SK-N-SH (cell line): ENCODE measurements around the gene CA4. TPM values are rescaled to one million over a fixed set of nuclear protein-coding genes. Genes with fewer than 3 reads are reported as not detected.

ENCODE experiments used
- CTCF ChIA-PET: fragments of 300-600, 350-600 bp; formaldehyde crosslinking; extraction: SDS; loops from one replicate; lab custom pipeline; 2021; lab: Yijun Ruan, JAX
- POLR2A ChIA-PET: fragments of 350-600 bp; sonication (Branson Sonifier 250); formaldehyde crosslinking; extraction: SDS; loops from one replicate; lab custom pipeline; 2020; ENCODE audit warnings: antibody characterized with exemption, inconsistent platforms; lab: Yijun Ruan, JAX
- DNase-seq: peaks from one replicate; pipeline ENCODE4 v3.0.0; 2012
- H2AFZ ChIP-seq: fragments of 200-600 bp; sonication (generic); 2 replicates; pipeline ENCODE4 v1.8.1; 2016; ENCODE audit warnings: antibody characterized with exemption, mild to moderate bottlenecking, low read depth
- H3F3A ChIP-seq: fragments of 200-600 bp; sonication (generic); replicated peaks from 2 replicates; pipeline ENCODE3; 2016; ENCODE audit warnings: antibody characterized with exemption, mild to moderate bottlenecking; ENCODE audit not compliant: insufficient read depth
- H3K27ac ChIP-seq, 2 experiments: fragments of 200-500 bp in 1 of 2; fragments of 200-600 bp in 1 of 2; sonication (Bioruptor generic) in 1 of 2; sonication (generic), shearing (Covaris generic) in 1 of 2; 2 replicates each; pipeline versions ENCODE4 v1.5.1 to v1.6.1; 2014 to 2016; ENCODE audit warnings: low read depth in 2 of 2, inconsistent platforms in 1 of 2, low read length in 1 of 2, mild to moderate bottlenecking in 1 of 2, mixed read lengths in 1 of 2
- H3K27me3 ChIP-seq: fragments of 200-600 bp; sonication (generic), shearing (Covaris generic); 2 replicates; pipeline ENCODE4 v1.6.1; 2016; ENCODE audit warnings: mixed run types; ENCODE audit not compliant: insufficient read depth
- H3K36me3 ChIP-seq, 2 experiments: fragments of 200-500 bp in 1 of 2; fragments of 200-600 bp in 1 of 2; sonication (Bioruptor generic) in 1 of 2; sonication (generic) in 1 of 2; replicated peaks in 1 of 2; 2 replicates each; pipeline versions ENCODE3 to v1.5.1; 2014 to 2016; ENCODE audit warnings: low read length in 1 of 2, mild to moderate bottlenecking in 1 of 2; ENCODE audit not compliant: insufficient read depth in 2 of 2, control insufficient read depth in 1 of 2
- H3K4me1 ChIP-seq, 2 experiments: fragments of 200-500 bp in 1 of 2; fragments of 200-600 bp in 1 of 2; sonication (Bioruptor generic) in 1 of 2; sonication (generic), shearing (Covaris generic) in 1 of 2; 2 replicates each; pipeline versions ENCODE4 v1.5.1 to v1.6.1; 2014 to 2016; ENCODE audit warnings: low read depth in 1 of 2, low read length in 1 of 2, mixed run types in 1 of 2; ENCODE audit not compliant: insufficient read depth in 2 of 2, control insufficient read depth in 1 of 2
- H3K4me2 ChIP-seq: fragments of 200-600 bp; sonication (generic), shearing (Covaris generic); 2 replicates; pipeline ENCODE4 v1.6.1; 2017; ENCODE audit warnings: mixed run types
- H3K4me3 ChIP-seq, 2 experiments: fragments of 200-500 bp in 1 of 2; fragments of 200-600 bp in 1 of 2; sonication (Bioruptor generic) in 1 of 2; sonication (generic), shearing (Covaris generic) in 1 of 2; 2 replicates each; pipeline versions ENCODE4 v1.5.1 to v1.8.1; 2014 to 2016; ENCODE audit warnings: low read depth in 2 of 2, inconsistent platforms in 1 of 2, low read length in 1 of 2, mild to moderate bottlenecking in 1 of 2, mixed read lengths in 1 of 2, moderate library complexity in 1 of 2
- H3K79me2 ChIP-seq: fragments of 200-600 bp; sonication (generic); 2 replicates; pipeline ENCODE4 v1.8.1; 2017; ENCODE audit warnings: mild to moderate bottlenecking; ENCODE audit not compliant: insufficient read depth
- H3K9ac ChIP-seq: fragments of 200-600 bp; sonication (generic); 2 replicates; pipeline ENCODE4 v1.6.1; 2017; ENCODE audit warnings: mixed run types
- H3K9me2 ChIP-seq: fragments of 200-600 bp; sonication (generic); 2 replicates; pipeline ENCODE4 v1.6.1; 2017; ENCODE audit warnings: mixed run types
- H3K9me3 ChIP-seq: fragments of 200-600 bp; sonication (generic); 2 replicates; pipeline ENCODE4 v1.6.1; 2017; ENCODE audit warnings: mixed run types, mild to moderate bottlenecking, moderate library complexity
- H4K20me1 ChIP-seq: fragments of 200-600 bp; sonication (generic); 2 replicates; pipeline ENCODE4 v1.6.1; 2017; ENCODE audit warnings: mild to moderate bottlenecking, mixed run types; ENCODE audit not compliant: insufficient read depth
- EP300 ChIP-seq, 2 experiments: IDR thresholded peaks; 2 replicates each; pipeline versions ENCODE4 v1.4.0 to v1.6.1; 2012; ENCODE audit warnings: borderline replicate concordance in 1 of 2, low read depth in 1 of 2, low read length in 1 of 2
- GATA2 ChIP-seq: sonication (generic); formaldehyde crosslinking; IDR thresholded peaks from 2 replicates; pipeline ENCODE4 v1.5.0; 2020; ENCODE audit warnings: mild to moderate bottlenecking, missing genetic modification reagents
- TAF1 ChIP-seq: IDR thresholded peaks from 2 replicates; pipeline ENCODE4 v1.6.1; 2012; ENCODE audit warnings: low read depth, mild to moderate bottlenecking, low read length, moderate library complexity, borderline replicate concordance
- TCF12 ChIP-seq: IDR thresholded peaks from 2 replicates; pipeline ENCODE4 v1.4.0; 2012
- WGBS: methylation state at CpG from one replicate; pipeline ENCODE4 v1.1.6; 2017; ENCODE audit warnings: low lambda C conversion rate; 5-methylcytosine and 5-hydroxymethylcytosine counted together
- polyA plus RNA-seq, 3 experiments: library from polyadenylated mRNA; depleted of rRNA; stranded (reverse); fragments of >200 nt; gene quantifications; 2 replicates each; pipeline ENCODE4 v1.2.3, GENCODE V29; 2012
- TF ChIP-seq, protein P1 (sequence below): IDR thresholded peaks from 2 replicates; pipeline ENCODE4 v1.6.1; 2012; ENCODE audit warnings: mild to moderate bottlenecking, low read depth, low read length, moderate library complexity
- TF ChIP-seq, protein P2 (sequence below): IDR thresholded peaks from 2 replicates; pipeline ENCODE4 v1.4.0; 2012; ENCODE audit warnings: low read depth
- TF ChIP-seq, protein P3 (sequence below): IDR thresholded peaks from 2 replicates; pipeline ENCODE4 v1.4.0; 2012; ENCODE audit warnings: low read depth, borderline replicate concordance
- TF ChIP-seq, protein P4 (sequence below): IDR thresholded peaks from 2 replicates; pipeline ENCODE4 v1.4.0; 2012; ENCODE audit warnings: low read depth, borderline replicate concordance
- TF ChIP-seq, protein P5 (sequence below): fragments of 150-350 bp; IDR thresholded peaks from 2 replicates; pipeline ENCODE4 v1.6.1; 2017; ENCODE audit warnings: antibody characterized with exemption, low read length, low read depth, borderline replicate concordance

CA4 gene
- polyA plus RNA-seq, 1 of the 3 experiments (the other 2 are of a cell fraction): 0.21 TPM

DNA sequence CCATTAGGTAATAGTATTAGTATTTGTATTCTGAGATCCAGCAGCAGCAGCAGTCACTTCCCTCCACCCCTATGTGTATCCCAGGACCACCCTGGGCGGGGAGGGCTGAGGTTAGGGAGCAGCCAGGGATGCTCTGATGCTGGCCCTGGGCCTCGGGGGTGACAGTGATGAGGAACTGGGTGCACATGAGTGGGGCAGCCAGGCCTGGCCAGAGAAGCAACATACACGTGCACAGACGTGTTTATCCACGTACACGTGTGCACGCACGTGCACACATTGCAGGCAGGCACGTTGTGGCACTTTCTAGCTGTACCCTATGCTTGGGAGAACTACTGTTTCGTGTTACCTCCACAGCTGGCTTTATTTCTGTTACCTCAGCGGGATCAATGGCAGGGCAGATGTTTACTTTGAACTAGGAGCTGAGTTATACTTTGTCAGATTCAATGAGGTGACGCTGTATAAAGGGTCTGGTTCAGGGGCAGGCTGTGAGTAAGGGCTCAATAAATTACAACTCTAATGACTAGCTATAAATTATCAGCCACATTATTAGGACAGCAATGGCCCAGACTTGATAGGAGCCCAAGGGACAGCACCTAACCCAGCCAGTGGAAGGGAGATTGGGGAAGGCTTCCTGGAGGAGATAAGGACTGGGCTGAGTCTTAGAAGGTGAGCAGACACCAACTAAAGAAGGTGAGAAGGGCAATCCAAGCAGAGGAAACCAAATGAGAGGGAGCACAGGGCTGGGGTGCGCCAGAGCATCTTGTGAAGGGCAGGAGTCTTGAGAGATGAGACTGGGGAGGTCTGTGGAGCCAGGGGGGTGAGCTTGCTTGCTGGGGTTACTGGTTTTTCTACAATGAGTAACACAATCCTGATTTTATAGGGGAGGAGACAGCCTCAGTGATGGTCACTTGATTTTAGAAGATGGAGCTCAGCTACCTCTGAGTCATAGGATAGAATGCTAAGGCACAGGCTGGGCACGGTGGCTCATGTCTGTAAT, 22.4 kb upstream of the CA4 start:
- CTCF ChIA-PET: interaction anchor here (0.9 to 2.3 kb wide), 5 partner anchors 13 to 294 kb away, joined by 3 to 11 read pairs (median 3); no protein-coding TSS in a partner anchor
- DNase-seq: peak; percentile 14
- no peak for TF ChIP-seq TAF1
- TF ChIP-seq, protein P1, sequence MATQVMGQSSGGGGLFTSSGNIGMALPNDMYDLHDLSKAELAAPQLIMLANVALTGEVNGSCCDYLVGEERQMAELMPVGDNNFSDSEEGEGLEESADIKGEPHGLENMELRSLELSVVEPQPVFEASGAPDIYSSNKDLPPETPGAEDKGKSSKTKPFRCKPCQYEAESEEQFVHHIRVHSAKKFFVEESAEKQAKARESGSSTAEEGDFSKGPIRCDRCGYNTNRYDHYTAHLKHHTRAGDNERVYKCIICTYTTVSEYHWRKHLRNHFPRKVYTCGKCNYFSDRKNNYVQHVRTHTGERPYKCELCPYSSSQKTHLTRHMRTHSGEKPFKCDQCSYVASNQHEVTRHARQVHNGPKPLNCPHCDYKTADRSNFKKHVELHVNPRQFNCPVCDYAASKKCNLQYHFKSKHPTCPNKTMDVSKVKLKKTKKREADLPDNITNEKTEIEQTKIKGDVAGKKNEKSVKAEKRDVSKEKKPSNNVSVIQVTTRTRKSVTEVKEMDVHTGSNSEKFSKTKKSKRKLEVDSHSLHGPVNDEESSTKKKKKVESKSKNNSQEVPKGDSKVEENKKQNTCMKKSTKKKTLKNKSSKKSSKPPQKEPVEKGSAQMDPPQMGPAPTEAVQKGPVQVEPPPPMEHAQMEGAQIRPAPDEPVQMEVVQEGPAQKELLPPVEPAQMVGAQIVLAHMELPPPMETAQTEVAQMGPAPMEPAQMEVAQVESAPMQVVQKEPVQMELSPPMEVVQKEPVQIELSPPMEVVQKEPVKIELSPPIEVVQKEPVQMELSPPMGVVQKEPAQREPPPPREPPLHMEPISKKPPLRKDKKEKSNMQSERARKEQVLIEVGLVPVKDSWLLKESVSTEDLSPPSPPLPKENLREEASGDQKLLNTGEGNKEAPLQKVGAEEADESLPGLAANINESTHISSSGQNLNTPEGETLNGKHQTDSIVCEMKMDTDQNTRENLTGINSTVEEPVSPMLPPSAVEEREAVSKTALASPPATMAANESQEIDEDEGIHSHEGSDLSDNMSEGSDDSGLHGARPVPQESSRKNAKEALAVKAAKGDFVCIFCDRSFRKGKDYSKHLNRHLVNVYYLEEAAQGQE: no peak
- TF ChIP-seq, protein P2, sequence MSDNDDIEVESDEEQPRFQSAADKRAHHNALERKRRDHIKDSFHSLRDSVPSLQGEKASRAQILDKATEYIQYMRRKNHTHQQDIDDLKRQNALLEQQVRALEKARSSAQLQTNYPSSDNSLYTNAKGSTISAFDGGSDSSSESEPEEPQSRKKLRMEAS: no peak
- TF ChIP-seq, all 33 proteins: peak for 0
- Histone ChIP-seq H2AFZ (no peak overlapping the region), H3K27ac (no peak overlapping the region), H3K4me1 (no peaks in the 10 kb centered on the region), H3K9me3 (no peaks in the 10 kb centered on the region), H4K20me1 (no peaks in the 10 kb centered on the region), H3K27me3 (no peaks in the 10 kb centered on the region), H3K9ac (no peak overlapping the region), H3K36me3 (peaks cover 0 to 10% of the 10 kb centered on the region in 2 experiments), H3K4me3 (no peak overlapping the region), H3K4me2 (no peak overlapping the region), H3F3A (no peaks in the 10 kb centered on the region), H3K9me2 (no peaks in the 10 kb centered on the region), H3K79me2 (peaks cover 7% of the 10 kb centered on the region; the same call in 1 of the 2 replicates)
- 83% methylated on average over 14 of the region's 14 CpGs for WGBS
- POLR2A ChIA-PET: no interaction called here

DNA sequence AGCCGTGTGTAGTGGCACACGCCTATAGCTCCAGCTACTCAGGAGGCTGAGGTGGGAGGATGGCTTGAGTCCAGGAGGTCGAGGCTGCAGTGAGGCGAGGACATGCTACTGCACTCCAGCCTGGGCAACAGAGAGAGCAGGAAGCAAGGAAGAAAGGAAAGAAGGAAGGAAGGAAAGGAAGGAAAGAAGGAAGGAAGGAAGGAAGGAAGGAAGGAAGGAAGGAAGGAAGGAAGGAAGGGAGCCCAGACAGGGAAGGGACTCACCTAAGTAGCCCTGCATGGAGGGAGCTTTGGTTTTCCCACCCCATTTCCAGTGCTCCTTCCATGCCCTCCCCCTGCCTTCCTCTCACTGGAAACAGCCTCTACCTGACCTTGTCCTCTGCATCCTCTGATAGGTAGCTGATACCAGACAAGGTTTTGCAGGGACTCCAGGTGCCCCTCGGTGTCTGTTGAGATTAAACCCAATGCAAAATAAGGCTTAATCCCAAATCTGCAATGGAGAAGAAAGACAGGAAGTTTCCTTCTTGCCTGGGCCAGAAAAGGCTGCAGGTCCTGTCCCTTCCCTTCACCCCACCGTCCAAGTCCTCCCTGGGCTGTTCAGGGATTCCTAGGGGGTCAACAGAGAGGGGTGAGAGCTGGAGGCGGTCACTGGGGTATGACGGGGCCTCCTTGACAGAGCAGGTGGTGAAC, 21.5 kb upstream of the CA4 start:
- Histone ChIP-seq H3K4me2 (no peak overlapping the region), H3K79me2 (peaks cover 16% of the 10 kb centered on the region), H4K20me1 (no peaks in the 10 kb centered on the region), H3F3A (no peaks in the 10 kb centered on the region), H3K27me3 (no peaks in the 10 kb centered on the region), H3K4me1 (peaks cover 0 to under 1% of the 10 kb centered on the region in 2 experiments; a peak in 1 of 4 replicates), H3K27ac (no peak overlapping the region), H3K4me3 (no peak overlapping the region), H3K9ac (no peak overlapping the region), H3K9me3 (no peaks in the 10 kb centered on the region), H3K9me2 (no peaks in the 10 kb centered on the region), H3K36me3 (peaks cover 0 to 10% of the 10 kb centered on the region in 2 experiments), H2AFZ (no peak overlapping the region)
- POLR2A ChIA-PET: no interaction called here
- WGBS: 86% methylated on average over 8 of the region's 8 CpGs
- CTCF ChIA-PET: interaction anchor here (1.0 to 2.3 kb wide), 3 partner anchors 12 to 511 kb away, joined by 3 to 11 read pairs (median 3); no protein-coding TSS in a partner anchor
- peak; percentile 14 for DNase-seq
- no peak for TF ChIP-seq EP300 (IDR thresholded peaks at IDR 0.05; ENCODE audit: borderline replicate concordance in 1 of 2, low read depth in 1 of 2, low read length in 1 of 2)
- TF ChIP-seq, protein P3, sequence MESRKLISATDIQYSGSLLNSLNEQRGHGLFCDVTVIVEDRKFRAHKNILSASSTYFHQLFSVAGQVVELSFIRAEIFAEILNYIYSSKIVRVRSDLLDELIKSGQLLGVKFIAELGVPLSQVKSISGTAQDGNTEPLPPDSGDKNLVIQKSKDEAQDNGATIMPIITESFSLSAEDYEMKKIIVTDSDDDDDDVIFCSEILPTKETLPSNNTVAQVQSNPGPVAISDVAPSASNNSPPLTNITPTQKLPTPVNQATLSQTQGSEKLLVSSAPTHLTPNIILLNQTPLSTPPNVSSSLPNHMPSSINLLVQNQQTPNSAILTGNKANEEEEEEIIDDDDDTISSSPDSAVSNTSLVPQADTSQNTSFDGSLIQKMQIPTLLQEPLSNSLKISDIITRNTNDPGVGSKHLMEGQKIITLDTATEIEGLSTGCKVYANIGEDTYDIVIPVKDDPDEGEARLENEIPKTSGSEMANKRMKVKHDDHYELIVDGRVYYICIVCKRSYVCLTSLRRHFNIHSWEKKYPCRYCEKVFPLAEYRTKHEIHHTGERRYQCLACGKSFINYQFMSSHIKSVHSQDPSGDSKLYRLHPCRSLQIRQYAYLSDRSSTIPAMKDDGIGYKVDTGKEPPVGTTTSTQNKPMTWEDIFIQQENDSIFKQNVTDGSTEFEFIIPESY: no peak
- TF ChIP-seq, protein P4, sequence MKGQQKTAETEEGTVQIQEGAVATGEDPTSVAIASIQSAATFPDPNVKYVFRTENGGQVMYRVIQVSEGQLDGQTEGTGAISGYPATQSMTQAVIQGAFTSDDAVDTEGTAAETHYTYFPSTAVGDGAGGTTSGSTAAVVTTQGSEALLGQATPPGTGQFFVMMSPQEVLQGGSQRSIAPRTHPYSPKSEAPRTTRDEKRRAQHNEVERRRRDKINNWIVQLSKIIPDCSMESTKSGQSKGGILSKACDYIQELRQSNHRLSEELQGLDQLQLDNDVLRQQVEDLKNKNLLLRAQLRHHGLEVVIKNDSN: no peak
- TF ChIP-seq TCF12: no peak
- no peak for TF ChIP-seq GATA2 (CRISPR knock-in tag)
- TF ChIP-seq, protein P1: no peak
- TF ChIP-seq, protein P5, sequence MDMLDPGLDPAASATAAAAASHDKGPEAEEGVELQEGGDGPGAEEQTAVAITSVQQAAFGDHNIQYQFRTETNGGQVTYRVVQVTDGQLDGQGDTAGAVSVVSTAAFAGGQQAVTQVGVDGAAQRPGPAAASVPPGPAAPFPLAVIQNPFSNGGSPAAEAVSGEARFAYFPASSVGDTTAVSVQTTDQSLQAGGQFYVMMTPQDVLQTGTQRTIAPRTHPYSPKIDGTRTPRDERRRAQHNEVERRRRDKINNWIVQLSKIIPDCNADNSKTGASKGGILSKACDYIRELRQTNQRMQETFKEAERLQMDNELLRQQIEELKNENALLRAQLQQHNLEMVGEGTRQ: no peak
